HepG2 (cell line): Measurements from ENCODE around the gene KCNA3. TPM values are rescaled to one million over a fixed set of nuclear protein-coding genes. Genes with fewer than 3 reads are reported as not detected.

Source experiments
- ATAC-seq: fragments of 200-7000 bp; cut with Tn5 transposase; 3 replicates; pipeline ENCODE4 v1.9.1; 2020; ENCODE audit warnings: mild to moderate bottlenecking, moderate library complexity
- BruUV-seq: library from RNA; stranded (reverse); fragments of 400-500 nt; replicated peaks from 2 replicates; lab custom pipeline; 2021; lab: Mats Ljungman, UMichigan
- CTCF ChIA-PET: fragments of 300-600 bp; formaldehyde crosslinking; extraction: SDS; loops from one replicate; lab custom pipeline; 2021; ENCODE audit warnings: low total read pairs, inconsistent platforms, low intra/inter-chr PET ratio; lab: Yijun Ruan, JAX
- POLR2A ChIA-PET: fragments of 350-600 bp; sonication (Branson Sonifier 250); formaldehyde crosslinking; loops from one replicate; lab custom pipeline; 2020; ENCODE audit warnings: antibody characterized with exemption, inconsistent platforms; lab: Yijun Ruan, JAX
- DNase-seq: peaks from one replicate; pipeline ENCODE4 v3.0.0-alpha.2; 2015; ENCODE audit warnings: low spot score
- FAIRE-seq: peaks from 3 replicates; lab custom pipeline; 2011; peaks lifted over from hg19 to GRCh38; lab: Jason Lieb, UNC
- H2AFZ ChIP-seq: one replicate; pipeline ENCODE4 v1.6.1; 2011; ENCODE audit warnings: low read length, inconsistent platforms
- H3K27ac ChIP-seq: fragments of 300-600 bp; 3 replicates; pipeline ENCODE4 v1.8.0; 2011; ENCODE audit warnings: mixed run types, mild to moderate bottlenecking, mixed read lengths, low read length, inconsistent platforms; ENCODE audit not compliant: insufficient read depth; ENCODE audit errors: extremely low read length
- H3K27me3 ChIP-seq, 2 experiments: fragments of 200-600 bp in 1 of 2; 2 replicates in 1 of 2; 3 replicates in 1 of 2; pipeline versions ENCODE4 v1.6.0 to v1.8.0; 2011; ENCODE audit warnings: low read length in 2 of 2, mild to moderate bottlenecking in 2 of 2, moderate library complexity in 2 of 2, inconsistent platforms in 1 of 2; ENCODE audit not compliant: insufficient read depth in 2 of 2, control insufficient read depth in 1 of 2
- H3K36me3 ChIP-seq, 2 experiments: fragments of 200-600 bp in 1 of 2; replicated peaks in 1 of 2; 2 replicates in 1 of 2; 3 replicates in 1 of 2; pipeline versions ENCODE4 v1.5.1 to v1.8.0; 2011; ENCODE audit warnings: low read length in 2 of 2, inconsistent platforms in 1 of 2; ENCODE audit not compliant: insufficient read depth in 2 of 2, control insufficient read depth in 1 of 2
- H3K4me1 ChIP-seq: 2 replicates; pipeline ENCODE4 v1.5.1; 2012; ENCODE audit warnings: low read length, inconsistent platforms; ENCODE audit not compliant: insufficient read depth
- H3K4me2 ChIP-seq: 2 replicates; pipeline ENCODE4 v1.6.0; 2011; ENCODE audit warnings: low read depth, low read length, inconsistent platforms
- H3K4me3 ChIP-seq, 3 experiments: fragments of 200-600 bp in 1 of 3; sonication (generic), shearing (Covaris generic) in 1 of 3; replicated peaks in 1 of 3; 2 replicates each; pipeline ENCODE4 v1.5.1; 2011 to 2016; ENCODE audit warnings: low read length in 3 of 3, inconsistent platforms in 2 of 3, low read depth in 2 of 3, mild to moderate bottlenecking in 2 of 3, control low read depth in 1 of 3, mixed read lengths in 1 of 3; ENCODE audit not compliant: insufficient read depth in 1 of 3
- H3K79me2 ChIP-seq: one replicate; pipeline ENCODE4 v1.6.1; 2011; ENCODE audit warnings: low read length, inconsistent platforms; ENCODE audit not compliant: insufficient read depth
- H3K9ac ChIP-seq: 2 replicates; pipeline ENCODE4 v1.6.0; 2011; ENCODE audit warnings: mild to moderate bottlenecking, low read depth, low read length, inconsistent platforms; ENCODE audit not compliant: insufficient read depth
- H3K9me3 ChIP-seq: 2 replicates; pipeline ENCODE4 v1.5.1; 2012; ENCODE audit warnings: mild to moderate bottlenecking, low read length
- H4K20me1 ChIP-seq: 2 replicates; pipeline ENCODE4 v1.6.0; 2011; ENCODE audit warnings: inconsistent platforms, mild to moderate bottlenecking, low read length, moderate library complexity; ENCODE audit not compliant: insufficient read depth
- GATA4 ChIP-seq: sonication (generic); IDR thresholded peaks from 2 replicates; pipeline ENCODE4 v1.6.1; 2016; ENCODE audit warnings: antibody characterized with exemption, low read depth, borderline replicate concordance
- MBD4 ChIP-seq: IDR thresholded peaks from 2 replicates; pipeline ENCODE4 v1.6.1; 2012; ENCODE audit warnings: low read length, inconsistent platforms, borderline replicate concordance
- MIER2 ChIP-seq: IDR thresholded peaks from 2 replicates; pipeline ENCODE4 v1.6.1; 2016; ENCODE audit warnings: missing biosample characterization, missing genetic modification reagents
- REST ChIP-seq, 2 experiments: IDR thresholded peaks; 2 replicates each; pipeline ENCODE4 v1.6.1; 2011 to 2012; ENCODE audit warnings: low read length in 2 of 2, borderline replicate concordance in 1 of 2, low read depth in 1 of 2, mild to moderate bottlenecking in 1 of 2, moderate library complexity in 1 of 2
- SKI ChIP-seq: fragments of 450-650 bp; IDR thresholded peaks from one replicate; pipeline ENCODE4 v1.6.1; 2018; ENCODE audit warnings: mild to moderate bottlenecking; ENCODE audit not compliant: partially characterized antibody
- SOX13 ChIP-seq, 3 experiments: fragments of 450-650 bp in 1 of 3; sonication (generic) in 1 of 3; formaldehyde crosslinking in 1 of 3; IDR thresholded peaks in 2 of 3; conservative IDR thresholded peaks in 1 of 3; 2 replicates each; pipeline versions ENCODE4 v1.5.0 to v1.6.1; 2016 to 2020; ENCODE audit warnings: antibody characterized with exemption in 1 of 3, mild to moderate bottlenecking in 1 of 3, missing compliant biosample characterization in 1 of 3, missing genetic modification reagents in 1 of 3, moderate library complexity in 1 of 3
- SPEN ChIP-seq: sonication (generic); formaldehyde crosslinking; IDR thresholded peaks from 2 replicates; pipeline ENCODE4 v1.5.1; 2020; ENCODE audit warnings: low read depth, mild to moderate bottlenecking, missing genetic modification reagents
- TFE3 ChIP-seq: IDR thresholded peaks from 2 replicates; pipeline ENCODE4 v1.6.1; 2016
- ZC3H4 ChIP-seq: sonication (generic); formaldehyde crosslinking; IDR thresholded peaks from 2 replicates; pipeline ENCODE4 v1.4.0; 2020; ENCODE audit warnings: missing genetic modification reagents, borderline replicate concordance
- ZNF232 ChIP-seq: sonication (generic); formaldehyde crosslinking; IDR thresholded peaks from 2 replicates; pipeline ENCODE4 v1.4.0; 2020; ENCODE audit warnings: missing genetic modification reagents, borderline replicate concordance
- ZNF263 ChIP-seq: sonication (generic); formaldehyde crosslinking; IDR thresholded peaks from 2 replicates; pipeline ENCODE4 v1.4.0; 2020; ENCODE audit warnings: missing genetic modification reagents
- WGBS: methylation state at CpG from one replicate; pipeline ENCODE4 v1.1.6; 2017; ENCODE audit warnings: low lambda C conversion rate; 5-methylcytosine and 5-hydroxymethylcytosine counted together
- in situ Hi-C: cut with HindIII; loops from 2 replicates; pipeline ENCODE4 v1.10.0; 2017; ENCODE audit warnings: low pct_unique_long_range_greater_than_20kb; ENCODE audit not compliant: extremely low pct_ligation_motif_present
- intact Hi-C: fragments of 100-400 bp; cut with micrococcal nuclease; formaldehyde crosslinking; loops from one replicate; pipeline ENCODE4 v1.10.0; 2022; ENCODE audit not compliant: unreplicated experiment
- polyA plus RNA-seq, 8 experiments: library from polyadenylated mRNA; depleted of rRNA in 3 of 8; stranded (reverse) in 7 of 8; unstranded in 1 of 8; fragments of >200 nt; fragmentation: Illumina TruSeq in 4 of 8; extraction: Trizol in 4 of 8; gene quantifications; 2 replicates each; pipeline versions ENCODE4 v1.2.1 to v1.2.3, GENCODE V29; 2011 to 2016; ENCODE audit warnings: low read depth in 4 of 8, missing spikeins in 1 of 8, mixed read lengths in 1 of 8; ENCODE audit not compliant: insufficient read depth in 1 of 8
- total RNA-seq, 5 experiments: library from RNA; depleted of rRNA; stranded (reverse); fragments of >200 nt; fragmentation: Illumina TruSeq; extraction: Trizol; gene quantifications; 2 replicates each; pipeline ENCODE4 v1.2.3, GENCODE V29; 2016; ENCODE audit warnings: low read depth in 1 of 5

KCNA3 gene
- total and polyA plus RNA-seq, 2 of the 13 experiments (the other 11 are each of a cell fraction or from before 2014, with no cell fraction given): not detected

- CTCF ChIA-PET: no interaction called here
- no peaks in the 10 kb centered on the region for H3K79me2 ChIP-seq
- intact Hi-C loops (no loop called here), in situ Hi-C loops (no loop called here)
- peaks cover 0 to 4% of the 10 kb centered on the region in 2 experiments; a peak in 1 of 5 replicates for H3K27me3 ChIP-seq
- POLR2A ChIA-PET: no interaction called here
- no peak overlapping the region for H3K4me2 ChIP-seq
- no peak overlapping the region for H3K9ac ChIP-seq
- no peaks in the 10 kb centered on the region for H3K9me3 ChIP-seq
- H2AFZ ChIP-seq: no peak overlapping the region
- H3K36me3 ChIP-seq: no peaks in the 10 kb centered on the region
- TF ChIP-seq MIER2 (CRISPR knock-in tag): no peak
- H3K4me1 ChIP-seq: no peaks in the 10 kb centered on the region
- H4K20me1 ChIP-seq: no peaks in the 10 kb centered on the region
- BruUV-seq: no TSS peak
- FAIRE-seq (no peak), DNase-seq (no peak), ATAC-seq (no peak)
- WGBS: 0% methylated on average over 4 of the region's 4 CpGs
- H3K27ac ChIP-seq: no peak overlapping the region
- no peak overlapping the region for H3K4me3 ChIP-seq
Observed at GRCh38 chr1:110636149-110636935, 38.4 kb downstream of the KCNA3 start.

- Histone ChIP-seq H3K36me3 (no peaks in the 10 kb centered on the region), H3K27ac (no peak overlapping the region), H3K4me1 (no peaks in the 10 kb centered on the region), H3K4me2 (no peak overlapping the region), H3K27me3 (peaks cover 0 to 3% of the 10 kb centered on the region in 2 experiments; a peak in 1 of 5 replicates), H3K9me3 (no peaks in the 10 kb centered on the region), H4K20me1 (no peaks in the 10 kb centered on the region), H3K4me3 (no peak overlapping the region), H3K79me2 (no peaks in the 10 kb centered on the region), H2AFZ (no peak overlapping the region), H3K9ac (no peak overlapping the region)
- 18% methylated on average over 2 of the region's 2 CpGs for WGBS
- ATAC-seq: no peak
- FAIRE-seq: no peak
- ChIA-PET POLR2A (no interaction called here), CTCF (no interaction called here)
- in situ Hi-C loops: no loop called here
- BruUV-seq: no TSS peak
- intact Hi-C loops: no loop called here
- no peak for DNase-seq
- no peak for TF ChIP-seq TFE3 (CRISPR knock-in tag)
- TF ChIP-seq SKI: no peak
- no peak for TF ChIP-seq SPEN
- TF ChIP-seq GATA4: no peak
- no peak for TF ChIP-seq ZC3H4 (CRISPR knock-in tag)
- TF ChIP-seq SOX13 (IDR thresholded peaks at IDR 0.05): no peak
- no peak for TF ChIP-seq SOX13 (CRISPR knock-in tag; conservative IDR thresholded peaks at IDR 0.05 in 1 of 2, IDR thresholded peaks at IDR 0.05 in 1 of 2)
- no peak for TF ChIP-seq ZNF232 (CRISPR knock-in tag)
- TF ChIP-seq ZNF263 (CRISPR knock-in tag): no peak
- TF ChIP-seq REST (IDR thresholded peaks at IDR 0.05; ENCODE audit: borderline replicate concordance in 1 of 2, low read depth in 1 of 2, low read length in 2 of 2): no peak
- TF ChIP-seq MBD4: no peak
Observed at GRCh38 chr1:110635434-110635833, 39.3 kb downstream of the KCNA3 start.
